ENCODE measurements around the gene VSTM4.

- TF ChIP-seq EZH2 (IDR thresholded peaks at IDR 0.05; ENCODE audit: insufficient read depth, poor library complexity, severe bottlenecking) (no peak), EZH2phosphoT487 (IDR thresholded peaks at IDR 0.05; ENCODE audit: insufficient read depth, low read depth) (no peak)
These were observed 79.4 kb downstream of the VSTM4 start for GRCh38 chr10:49035920-49036319.
